OCI-M1 (cell line): ENCODE results near the gene AADAC.

ENCODE experiments used
- DNase-seq: peaks from one replicate; lab custom pipeline; 2025; lab: John Stamatoyannopoulos, UW

AADAC gene

GRCh38 chr3:151856641-151857040 lies 42.7 kb downstream of the AADAC start:
- DNase-seq = no peak

GRCh38 chr3:151859233-151859673 lies 45.3 kb downstream of the AADAC start:
- DNase-seq = no peak

GRCh38 chr3:151859905-151860304 lies 46.0 kb downstream of the AADAC start:
- DNase-seq = no peak

GRCh38 chr3:151863611-151864010 lies 49.7 kb downstream of the AADAC start:
- DNase-seq = no peak

GRCh38 chr3:151864423-151865101 lies 50.6 kb downstream of the AADAC start:
- DNase-seq = peak; percentile 34

- no peak for DNase-seq
Observed at GRCh38 chr3:151866711-151867410, 52.9 kb downstream of the AADAC start.

- DNase-seq = no peak
Observed at GRCh38 chr3:151867666-151868065, 53.8 kb downstream of the AADAC start.

- DNase-seq = no peak
Observed at GRCh38 chr3:151869181-151869580, 55.3 kb downstream of the AADAC start.

GRCh38 chr3:151871639-151872468 lies 57.9 kb downstream of the AADAC start:
- DNase-seq = peak; percentile 95

- peak; percentile 61 for DNase-seq
Observed at GRCh38 chr3:151873398-151873797, 59.5 kb downstream of the AADAC start, which contains the start of gene SUCNR1. TSS of gene SUCNR1 (plus strand) at chr3:151873643. CDS start at chr3:151879893, 6,250 bp downstream.

GRCh38 chr3:151874079-151874478 lies 60.2 kb downstream of the AADAC start:
- peak; percentile 50 for DNase-seq

- DNase-seq = peak; percentile 91
Observed at GRCh38 chr3:151875759-151876158, 61.8 kb downstream of the AADAC start.

GRCh38 chr3:151877269-151877668 lies 63.4 kb downstream of the AADAC start:
- peak; percentile 80 for DNase-seq
